Smooth muscle cell of the pulmonary artery (primary cell): Measurements from ENCODE around the gene UCN2. TPM values are rescaled to one million over a fixed set of nuclear protein-coding genes. Genes with fewer than 3 reads are reported as not detected.

ENCODE experiments used
- total RNA-seq: library from RNA; depleted of rRNA; stranded (reverse); fragments of >200 nt; gene quantifications from 2 replicates; pipeline ENCODE4 v1.2.3, GENCODE V29; 2014

UCN2 gene, protein sequence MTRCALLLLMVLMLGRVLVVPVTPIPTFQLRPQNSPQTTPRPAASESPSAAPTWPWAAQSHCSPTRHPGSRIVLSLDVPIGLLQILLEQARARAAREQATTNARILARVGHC
- 0.98 and 1.4 TPM in 2 replicates for total RNA-seq

DNA sequence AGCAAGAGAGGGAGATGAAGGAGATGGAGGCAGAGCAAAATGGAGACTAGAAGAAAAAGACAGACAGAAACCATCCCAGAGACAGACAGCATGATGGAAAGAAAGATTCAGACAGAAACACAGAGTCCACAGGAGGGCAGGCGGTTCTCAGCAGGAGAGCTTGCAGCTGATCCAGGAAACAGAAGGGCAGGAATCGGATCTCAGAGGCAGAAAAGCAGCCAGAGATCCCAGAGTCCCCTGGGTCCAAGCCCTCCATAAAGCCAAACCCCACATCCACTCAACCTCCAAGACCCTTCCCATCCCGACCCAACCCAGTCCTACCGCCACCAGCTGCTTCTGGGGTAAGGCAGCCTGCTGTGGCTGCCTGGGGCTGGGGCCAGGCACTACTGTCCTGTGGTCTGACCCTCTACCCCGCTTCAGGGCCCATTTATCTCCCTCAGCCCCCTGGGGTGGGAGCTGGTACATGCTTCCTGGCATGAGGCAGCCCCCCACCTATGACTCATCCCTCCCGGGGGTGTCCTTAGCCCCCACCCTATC lies at the start of gene UCN2:
UCN2 (minus strand) TSS at position 400 of the 537 bp plus-strand sequence. CDS start 657 bp downstream, outside the sequence.

DNA sequence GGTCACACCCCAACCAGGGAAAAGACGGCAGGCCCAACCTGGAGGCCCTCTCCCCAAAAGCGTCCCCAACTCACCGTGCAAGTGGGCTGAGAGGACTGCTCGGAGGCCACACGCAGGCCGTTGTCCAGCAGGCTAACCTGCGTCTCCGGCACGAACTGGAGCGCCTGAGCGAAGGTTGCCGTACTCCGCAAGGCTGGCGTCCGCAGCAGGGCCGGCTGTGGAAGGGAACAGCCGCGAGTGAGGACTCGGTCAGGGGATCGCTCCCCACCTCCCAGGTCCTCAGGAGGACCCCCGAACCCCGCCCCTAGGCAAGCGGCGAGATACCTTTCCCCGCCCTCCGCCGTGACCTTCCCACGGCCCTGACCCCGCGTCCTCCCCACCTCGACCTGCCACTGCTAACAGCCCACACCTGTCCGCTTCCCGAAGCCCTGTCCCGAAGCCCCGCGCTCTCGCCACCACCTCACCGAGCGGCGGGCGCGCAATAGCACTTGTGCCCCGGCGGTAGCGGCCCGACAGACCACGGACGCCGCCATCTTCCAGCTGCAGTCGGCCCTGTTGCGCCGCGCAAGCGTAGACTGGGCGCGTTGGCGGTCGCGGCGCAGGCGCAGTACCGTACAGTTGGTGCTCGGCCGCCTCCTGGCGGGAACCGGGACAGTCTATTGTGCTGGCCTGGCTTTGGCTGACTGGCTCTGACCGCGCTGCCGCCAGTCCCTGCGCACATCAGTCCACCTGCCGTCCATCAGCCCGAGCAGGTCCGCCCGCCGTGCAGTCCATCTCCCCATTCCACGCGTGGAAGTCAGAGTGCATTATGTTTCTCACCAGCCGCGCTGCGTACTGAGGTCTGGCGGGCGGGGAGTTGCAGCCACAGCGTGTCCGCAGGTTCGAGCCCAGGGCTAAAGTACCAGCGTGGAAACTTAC lies 45.8 kb upstream of the UCN2 start, which contains the start of gene UQCRC1:
UQCRC1 (minus strand) TSS at position 559 of the 918 bp plus-strand sequence; CDS start at position 533, 26 bp downstream.

DNA sequence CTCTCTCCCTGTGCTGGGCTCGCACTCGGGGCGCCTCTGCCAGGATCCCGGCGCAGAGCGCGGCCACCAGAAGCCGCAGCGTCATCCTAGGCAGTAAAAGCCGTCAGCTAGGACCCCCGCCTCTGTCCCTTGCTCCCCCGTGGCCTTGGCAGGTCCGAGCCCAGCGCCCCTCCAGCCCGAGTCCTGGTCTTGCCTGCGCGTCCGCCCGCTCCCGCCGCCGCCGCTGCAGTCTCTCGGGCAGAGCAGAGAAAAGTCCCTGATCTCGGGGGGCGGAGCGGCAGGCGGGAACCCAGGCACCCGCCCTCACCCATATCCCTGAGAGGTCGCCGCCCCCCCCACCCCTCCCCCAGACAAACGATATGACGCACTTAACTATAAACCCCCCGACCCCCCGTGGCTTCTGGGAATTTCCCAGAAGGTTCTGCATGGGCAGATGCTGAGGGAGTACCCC lies 31.5 kb upstream of the UCN2 start, which contains the start of gene COL7A1:
COL7A1 (minus strand) TSS at position 255 of the 451 bp plus-strand sequence; CDS start at position 85, 170 bp downstream.

DNA sequence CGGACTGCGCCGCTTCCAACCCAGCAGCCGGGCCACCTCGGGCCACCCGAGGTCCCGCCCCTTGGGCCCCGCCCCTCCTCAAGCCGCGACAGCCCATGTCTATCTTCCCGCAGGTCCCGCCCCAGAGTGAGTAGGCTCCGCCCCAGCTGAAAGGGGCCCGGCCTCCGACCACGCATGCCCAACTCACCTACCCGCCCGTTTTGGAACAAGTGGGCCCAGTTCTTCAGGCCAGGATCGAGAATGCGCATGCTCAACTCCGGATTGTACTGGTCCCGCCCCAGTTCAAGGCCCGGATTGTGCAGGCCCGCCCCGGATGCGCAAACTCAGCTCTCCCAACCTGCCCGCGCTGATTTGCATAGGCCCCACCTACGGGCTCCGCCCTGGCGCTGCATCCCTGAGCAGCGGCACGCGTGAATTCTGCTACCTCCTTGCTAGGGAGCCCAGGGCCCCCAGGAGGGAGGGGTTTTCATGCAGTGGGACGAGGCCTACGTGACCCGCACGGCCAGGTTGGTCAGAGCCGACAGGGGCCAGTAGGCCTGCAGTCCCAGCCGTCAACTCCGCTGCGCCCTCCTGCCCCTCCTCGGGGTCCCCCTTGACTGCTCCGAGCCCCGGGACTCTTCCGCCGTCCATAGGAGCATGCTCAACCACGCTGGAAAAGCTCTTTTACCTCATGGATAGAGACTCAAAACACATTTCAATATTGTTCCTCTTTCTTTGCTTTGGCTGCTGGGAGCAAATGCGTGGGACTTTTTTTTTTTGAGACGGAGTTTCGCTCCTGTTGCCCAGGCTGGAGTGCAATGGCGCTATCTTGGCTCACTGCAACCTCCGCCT lies 6.6 kb downstream of the UCN2 start, which contains the start of gene PFKFB4:
PFKFB4 (minus strand) TSS at position 8 of the 831 bp plus-strand sequence. CDS start 26 bp downstream, outside the sequence.

Other genes with a start within 250 kb of the UCN2 start
- not detected in 2 replicates for gene SPINK8, start 230.1 kb downstream of the UCN2 start, total RNA-seq
- gene FBXW12, start 191.6 kb downstream of the UCN2 start, total RNA-seq = not detected in 2 replicates
- 23.8 and 37.3 TPM in 2 replicates for gene PLXNB1, start 133.7 kb downstream of the UCN2 start, total RNA-seq
- 11.3 and 12.6 TPM in 2 replicates for gene CCDC51, start 123.7 kb downstream of the UCN2 start, total RNA-seq
- 69.9 and 93.4 TPM in 2 replicates for gene TMA7, start 123.5 kb downstream of the UCN2 start, total RNA-seq
- gene ATRIP, start 117.0 kb downstream of the UCN2 start, total RNA-seq = 5.1 and 6.3 TPM in 2 replicates
- 134 and 160 TPM in 2 replicates for gene SHISA5, start 59.6 kb downstream of the UCN2 start, total RNA-seq
- gene PFKFB4, start 7.0 kb downstream of the UCN2 start, total RNA-seq = 59.8 and 62.5 TPM in 2 replicates
- 32.6 and 40.7 TPM in 2 replicates for gene COL7A1, start 31.5 kb upstream of the UCN2 start, total RNA-seq
- gene UQCRC1, start 45.9 kb upstream of the UCN2 start, total RNA-seq = 229 and 273 TPM in 2 replicates
- not detected in 2 replicates for gene TMEM89, start 58.0 kb upstream of the UCN2 start, total RNA-seq
- 19.3 and 20.7 TPM in 2 replicates for gene SLC26A6, start 71.7 kb upstream of the UCN2 start, total RNA-seq
- gene CELSR3, start 99.1 kb upstream of the UCN2 start, total RNA-seq = 0.91 and 2.9 TPM in 2 replicates
- 15.9 and 18.9 TPM in 2 replicates for gene NCKIPSD, start 122.1 kb upstream of the UCN2 start, total RNA-seq
- gene IP6K2, start 153.4 kb upstream of the UCN2 start, total RNA-seq = 33.9 and 34.5 TPM in 2 replicates